ENCODE data around the gene TMEM145.
"Not testable (repeated sequence)": the region's sequence is repeated elsewhere in the genome, so short reads cannot be mapped to it uniquely, and the experiment has no call there.

The TMEM145 gene

DNA sequence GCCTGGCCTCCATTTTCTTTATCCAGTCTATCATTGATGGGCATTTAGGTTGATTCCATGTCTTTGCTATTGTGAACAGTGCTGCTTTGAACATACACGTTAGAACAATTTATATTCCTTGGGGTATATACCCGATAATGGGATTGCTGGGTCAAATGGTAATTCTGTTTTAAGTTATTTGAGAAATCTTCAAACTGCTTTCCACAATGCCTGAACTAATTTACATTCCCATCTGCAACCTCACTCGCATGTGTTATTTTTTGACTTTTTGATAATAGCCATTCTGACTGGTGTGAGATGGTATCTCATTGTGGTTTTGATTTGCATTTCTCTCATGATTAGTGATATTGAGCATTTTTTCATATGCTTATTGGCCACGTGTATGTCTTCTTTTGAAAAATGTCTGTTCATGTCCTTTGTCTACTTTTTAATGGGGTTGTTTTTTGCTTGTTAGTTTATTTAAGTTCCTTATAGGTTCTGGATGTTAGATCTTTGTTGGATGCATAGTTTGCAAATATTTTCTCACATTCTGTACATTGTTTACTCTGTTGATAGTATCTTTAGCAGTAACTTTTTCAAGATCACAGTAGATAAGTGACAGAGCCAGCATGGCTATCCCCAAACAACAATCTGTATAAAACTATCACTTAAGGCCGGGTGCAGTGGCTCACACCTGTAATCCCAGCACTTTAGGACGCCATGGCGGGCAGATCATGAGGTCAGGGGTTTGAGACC is 26.2 kb downstream of the TMEM145 start:
- not testable (repeated sequence) for DNase-seq

DNA sequence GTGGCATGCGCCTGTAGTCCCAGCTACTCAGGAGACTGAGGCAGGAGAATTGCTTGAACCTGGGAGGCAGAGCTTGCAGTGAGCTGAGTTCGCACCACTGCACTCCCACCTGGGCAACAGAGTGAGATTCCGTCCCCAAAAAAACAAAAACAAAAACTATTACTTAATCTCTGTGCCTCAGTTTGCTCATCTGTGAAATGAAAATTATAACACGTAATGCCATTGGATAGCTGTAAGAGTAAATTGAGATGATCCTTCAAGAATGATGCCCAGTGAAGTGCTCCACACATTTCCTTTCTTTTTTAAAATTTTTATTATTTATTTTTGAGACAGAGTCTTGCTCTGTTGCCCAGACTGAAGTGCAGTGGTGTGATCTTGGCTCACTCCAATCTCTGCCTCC is 26.8 kb downstream of the TMEM145 start:
- DNase-seq = not testable (repeated sequence)

DNA sequence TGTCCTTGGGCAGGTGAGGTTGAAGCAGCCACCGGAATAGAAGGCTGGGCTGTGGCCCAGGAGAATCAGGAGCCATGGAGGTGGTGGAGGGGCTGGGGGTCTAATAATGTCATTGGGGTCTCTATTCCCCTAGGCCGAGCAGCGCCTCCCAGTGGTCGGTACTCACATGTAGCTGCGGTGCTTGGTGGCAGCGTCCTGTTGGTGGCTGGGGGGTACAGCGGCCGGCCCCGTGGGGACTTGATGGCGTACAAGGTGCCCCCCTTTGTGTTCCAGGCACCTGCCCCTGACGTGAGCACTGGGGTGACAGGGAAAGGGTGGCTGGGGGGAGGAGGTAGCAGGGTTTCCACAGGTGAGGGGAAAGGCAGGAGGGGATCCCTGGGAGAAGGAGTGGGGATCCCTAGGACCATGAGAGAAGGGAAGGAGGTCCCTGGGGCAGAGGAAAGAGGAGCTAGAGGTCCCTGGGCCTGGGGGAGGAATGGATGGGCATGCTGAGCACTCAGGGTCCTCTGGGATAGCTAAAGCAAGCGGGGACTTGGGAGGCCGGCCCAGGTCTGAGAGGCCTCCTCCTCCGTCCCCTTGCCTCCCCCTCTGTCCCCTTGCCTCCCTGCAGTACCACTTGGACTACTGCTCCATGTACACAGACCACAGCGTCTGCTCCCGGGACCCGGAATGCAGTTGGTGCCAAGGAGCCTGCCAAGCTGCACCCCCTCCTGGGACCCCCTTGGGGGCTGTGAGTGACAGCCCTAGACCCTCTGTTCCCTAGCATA is 30.4 kb downstream of the TMEM145 start:
- DNase-seq = no peak

DNA sequence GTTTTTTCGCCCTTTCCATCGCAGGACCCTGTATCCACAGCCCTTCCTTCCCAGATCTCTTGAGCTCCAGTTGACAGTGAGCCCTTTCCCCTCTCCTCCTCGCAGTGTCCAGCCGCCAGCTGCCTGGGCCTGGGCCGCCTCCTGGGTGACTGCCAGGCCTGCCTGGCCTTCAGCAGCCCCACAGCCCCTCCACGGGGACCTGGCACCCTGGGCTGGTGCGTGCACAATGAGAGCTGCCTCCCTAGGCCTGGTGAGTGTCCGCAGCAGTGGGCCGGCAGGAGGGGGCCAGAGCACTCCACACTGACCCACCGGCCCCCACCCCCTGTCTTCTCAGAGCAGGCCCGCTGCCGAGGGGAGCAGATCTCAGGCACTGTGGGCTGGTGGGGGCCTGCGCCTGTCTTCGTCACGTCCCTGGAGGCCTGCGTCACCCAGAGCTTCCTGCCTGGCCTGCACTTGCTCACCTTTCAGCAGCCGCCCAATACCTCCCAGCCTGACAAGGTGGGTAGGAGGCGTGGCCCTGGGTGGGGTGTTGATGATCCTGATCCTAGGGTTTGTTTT is 31.3 kb downstream of the TMEM145 start:
- no peak for DNase-seq

DNA sequence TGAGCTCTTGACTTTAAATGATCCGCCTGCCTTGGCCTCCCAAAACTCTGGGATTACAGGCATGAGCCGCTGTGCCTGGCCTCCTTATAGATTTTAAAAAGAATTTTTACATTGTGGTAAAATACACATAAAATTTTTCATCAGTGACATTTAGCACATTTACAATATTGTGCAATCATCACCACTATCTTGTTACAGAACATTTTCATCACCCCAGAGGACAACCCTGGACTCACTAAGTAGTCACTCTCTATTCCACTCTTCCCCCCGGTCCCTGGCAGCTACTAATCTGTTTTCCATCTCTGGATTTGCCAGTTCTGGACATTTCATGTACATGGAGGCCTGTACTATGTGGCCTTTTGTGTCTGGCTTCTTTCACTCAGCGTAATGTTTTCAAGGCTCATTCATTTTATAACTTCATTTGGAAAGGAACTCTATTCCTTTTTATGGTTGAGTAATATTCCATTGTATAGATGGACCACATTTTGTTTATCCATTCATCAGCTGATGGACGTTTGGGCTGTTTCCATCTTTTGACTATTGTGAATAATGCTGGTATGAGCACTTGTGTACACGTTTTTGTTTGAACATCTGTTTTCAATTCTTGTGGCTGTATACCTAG is 32.2 kb downstream of the TMEM145 start:
- DNase-seq = no peak

DNA sequence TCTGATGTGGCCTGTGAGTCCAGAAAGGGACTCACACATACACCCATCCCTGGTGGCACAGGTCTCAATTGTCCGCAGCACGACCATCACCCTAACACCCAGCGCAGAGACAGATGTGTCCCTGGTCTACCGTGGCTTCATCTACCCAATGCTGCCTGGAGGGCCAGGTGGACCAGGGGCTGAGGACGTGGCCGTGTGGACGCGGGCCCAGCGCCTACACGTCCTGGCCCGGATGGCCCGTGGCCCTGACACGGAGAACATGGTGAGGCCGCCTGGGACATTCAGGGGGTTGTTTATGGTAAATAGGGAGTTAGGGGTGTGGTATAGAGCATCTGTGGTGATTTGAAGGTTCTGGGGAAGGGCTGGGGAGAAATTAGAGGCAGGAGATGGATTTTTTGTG is 35.1 kb downstream of the TMEM145 start:
- no peak for DNase-seq

DNA sequence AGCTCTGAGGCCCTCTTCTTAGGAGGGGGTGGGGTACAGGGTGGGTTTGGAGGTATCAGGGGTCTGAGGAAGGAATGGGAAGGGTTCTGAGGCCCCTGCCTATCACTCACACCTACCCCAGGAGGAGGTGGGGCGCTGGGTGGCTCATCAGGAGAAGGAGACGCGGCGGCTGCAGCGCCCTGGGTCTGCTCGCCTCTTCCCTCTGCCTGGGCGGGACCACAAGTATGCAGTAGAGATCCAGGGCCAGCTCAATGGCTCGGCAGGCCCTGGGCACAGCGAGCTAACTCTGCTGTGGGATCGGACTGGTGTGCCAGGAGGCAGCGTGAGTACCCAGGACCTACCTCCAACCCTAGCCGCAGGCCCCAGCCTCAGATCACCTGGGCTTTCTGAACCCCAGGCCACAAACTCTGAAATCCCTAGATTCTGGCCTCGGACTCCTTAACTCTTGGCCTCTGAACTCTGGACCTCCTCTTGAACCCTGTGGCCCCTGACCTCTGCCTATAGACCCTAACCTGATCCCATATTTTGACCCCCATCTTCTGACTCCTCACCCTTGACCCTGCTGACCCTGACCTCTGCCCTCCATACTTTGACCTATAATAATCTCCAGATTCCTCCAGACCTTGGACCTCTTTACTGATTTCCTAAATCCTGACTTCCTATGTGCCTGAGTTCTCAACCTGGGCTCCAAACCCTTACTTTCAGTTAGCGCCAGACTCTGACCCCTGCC is 36.4 kb downstream of the TMEM145 start:
- no peak for DNase-seq

DNA sequence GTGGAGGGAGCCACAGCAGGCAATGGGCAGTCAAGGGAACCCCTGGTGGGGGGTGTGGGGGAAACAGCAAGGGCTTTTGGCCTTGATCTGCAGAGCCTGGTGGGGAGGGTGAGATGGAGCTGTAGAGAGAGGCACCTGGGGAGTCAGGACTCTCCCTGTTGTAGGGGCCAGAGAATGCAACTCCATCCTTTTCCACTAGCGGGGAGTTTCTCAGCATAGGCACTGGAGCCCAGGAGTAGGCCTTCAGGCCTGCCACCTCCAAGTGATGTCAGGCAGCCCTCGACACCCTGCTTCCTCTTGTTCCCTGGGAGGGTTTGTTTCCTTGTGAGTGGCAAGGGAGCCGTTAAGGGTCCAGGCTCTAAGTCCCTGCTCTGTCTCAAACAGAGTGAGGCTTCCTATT is 37.3 kb downstream of the TMEM145 start:
- DNase-seq = no peak

DNA sequence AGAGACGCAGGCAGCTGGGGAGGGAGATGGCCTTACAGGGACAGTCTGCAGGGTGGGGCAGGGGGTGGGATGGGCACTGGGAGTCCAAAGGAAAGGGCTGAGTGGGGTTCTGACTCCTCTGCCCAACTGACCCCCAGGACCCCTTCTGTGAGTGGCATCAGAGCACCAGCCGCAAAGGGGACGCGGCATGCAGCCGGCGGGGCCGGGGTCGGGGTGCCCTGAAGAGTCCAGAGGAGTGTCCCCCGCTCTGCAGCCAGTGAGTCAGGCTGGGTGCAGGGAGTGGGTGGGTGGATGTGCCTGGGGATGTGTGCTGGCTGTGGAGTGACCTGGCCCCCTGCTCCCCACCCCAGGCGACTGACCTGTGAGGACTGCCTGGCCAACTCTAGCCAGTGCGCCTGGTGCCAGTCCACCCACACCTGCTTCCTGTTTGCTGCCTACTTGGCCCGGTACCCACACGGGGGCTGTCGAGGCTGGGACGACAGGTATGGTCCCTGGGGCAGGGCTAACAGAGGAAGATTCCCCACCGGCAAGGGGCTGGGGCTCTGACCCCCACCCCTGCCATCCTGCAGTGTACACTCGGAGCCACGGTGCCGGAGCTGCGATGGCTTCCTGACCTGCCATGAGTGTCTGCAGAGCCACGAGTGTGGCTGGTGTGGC is 38.1 kb downstream of the TMEM145 start:
- no peak for DNase-seq

DNA sequence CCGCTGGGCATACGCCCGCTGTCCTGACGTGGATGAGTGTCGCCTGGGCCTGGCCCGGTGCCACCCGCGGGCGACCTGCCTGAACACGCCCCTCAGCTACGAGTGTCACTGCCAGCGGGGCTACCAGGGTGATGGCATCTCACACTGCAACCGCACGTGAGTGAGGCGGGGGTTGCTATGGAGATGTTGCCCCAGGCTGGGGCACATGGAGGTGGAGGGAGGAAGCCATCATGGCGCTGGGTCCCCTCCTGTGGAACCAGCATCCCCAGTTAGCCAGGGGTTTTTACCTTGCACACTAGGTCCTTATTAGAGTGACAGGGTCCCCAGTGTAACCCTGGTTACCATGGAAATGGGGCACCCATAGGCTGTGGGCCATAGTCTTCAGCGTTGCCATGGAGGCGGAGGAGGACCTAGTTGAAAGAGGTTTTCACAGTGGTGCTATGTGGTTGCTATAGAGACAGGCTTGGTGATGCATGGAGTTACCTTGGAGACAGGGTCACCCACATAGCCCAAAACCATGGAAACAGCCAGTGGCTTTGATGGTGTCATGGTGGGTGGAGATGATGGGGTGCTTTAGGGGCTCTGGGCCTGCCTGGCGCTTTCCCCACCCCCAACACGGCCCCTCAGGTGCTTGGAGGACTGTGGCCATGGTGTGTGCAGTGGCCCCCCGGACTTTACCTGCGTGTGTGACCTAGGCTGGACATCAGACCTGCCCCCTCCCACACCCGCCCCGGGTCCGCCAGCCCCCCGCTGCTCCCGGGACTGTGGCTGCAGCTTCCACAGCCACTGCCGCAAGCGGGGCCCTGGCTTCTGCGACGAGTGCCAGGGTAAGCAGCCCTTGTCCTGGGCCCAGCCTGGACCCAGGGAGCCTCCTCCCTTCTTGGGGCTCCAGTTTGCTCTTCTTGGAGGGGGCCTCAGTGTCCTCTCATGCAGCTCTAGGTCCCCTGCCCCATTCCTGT is 39.5 kb downstream of the TMEM145 start:
- peak; percentile 77 for DNase-seq

DNA sequence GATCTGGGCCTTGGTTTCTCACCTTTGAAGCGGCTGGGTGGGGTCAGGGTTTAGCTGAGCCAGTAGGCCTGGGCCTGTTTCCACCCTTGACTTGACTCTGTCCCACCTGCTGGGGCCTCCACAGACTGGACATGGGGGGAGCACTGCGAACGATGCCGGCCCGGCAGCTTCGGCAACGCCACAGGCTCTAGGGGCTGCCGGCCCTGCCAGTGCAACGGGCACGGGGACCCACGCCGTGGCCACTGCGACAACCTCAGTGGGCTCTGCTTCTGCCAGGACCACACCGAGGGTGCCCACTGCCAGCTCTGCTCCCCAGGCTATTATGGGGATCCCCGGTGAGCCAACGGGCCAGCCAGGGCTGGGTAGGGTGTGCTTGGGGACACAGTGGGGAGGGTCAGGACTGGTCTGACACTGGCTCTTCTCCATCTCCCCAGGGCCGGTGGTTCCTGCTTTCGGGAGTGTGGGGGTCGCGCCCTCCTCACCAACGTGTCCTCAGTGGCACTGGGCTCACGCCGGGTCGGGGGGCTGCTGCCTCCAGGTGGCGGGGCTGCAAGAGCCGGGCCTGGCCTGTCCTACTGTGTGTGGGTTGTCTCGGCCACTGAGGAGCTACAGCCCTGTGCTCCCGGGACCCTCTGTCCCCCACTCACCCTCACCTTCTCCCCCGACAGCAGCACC is 40.4 kb downstream of the TMEM145 start:
- no peak for DNase-seq

DNA sequence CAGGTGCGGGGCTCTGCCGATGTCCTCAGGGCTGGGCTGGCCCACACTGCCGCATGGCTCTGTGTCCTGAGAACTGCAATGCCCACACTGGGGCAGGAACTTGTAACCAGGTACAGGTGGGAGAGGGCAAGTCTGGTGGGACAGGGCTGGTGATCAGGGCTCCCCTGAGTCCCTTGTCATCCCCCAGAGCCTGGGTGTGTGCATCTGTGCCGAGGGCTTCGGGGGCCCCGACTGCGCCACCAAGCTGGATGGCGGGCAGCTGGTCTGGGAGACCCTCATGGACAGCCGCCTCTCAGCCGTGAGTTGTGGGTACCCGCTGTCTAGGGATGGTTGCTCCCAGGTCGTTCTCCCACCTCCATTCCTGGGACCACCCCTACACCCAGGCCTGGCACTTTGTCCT is 42.8 kb downstream of the TMEM145 start:
- no peak for DNase-seq

DNA sequence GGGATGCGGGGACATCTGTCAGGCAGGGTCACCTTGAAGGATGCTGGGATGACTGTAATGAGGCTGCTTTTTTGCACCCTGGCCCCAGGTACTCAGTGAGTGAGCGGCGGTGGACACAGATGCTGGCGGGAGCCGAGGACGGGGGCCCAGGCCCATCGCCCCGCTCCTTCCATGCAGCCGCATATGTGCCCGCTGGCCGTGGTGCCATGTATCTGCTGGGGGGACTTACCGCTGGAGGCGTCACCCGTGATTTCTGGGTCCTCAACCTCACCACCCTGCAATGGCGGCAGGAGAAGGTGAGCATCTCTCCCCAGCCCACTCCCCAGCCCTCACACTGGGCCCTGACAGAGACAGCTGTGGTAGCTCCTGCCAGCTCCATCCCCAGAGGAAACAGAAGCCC is 43.6 kb downstream of the TMEM145 start:
- no peak for DNase-seq

DNA sequence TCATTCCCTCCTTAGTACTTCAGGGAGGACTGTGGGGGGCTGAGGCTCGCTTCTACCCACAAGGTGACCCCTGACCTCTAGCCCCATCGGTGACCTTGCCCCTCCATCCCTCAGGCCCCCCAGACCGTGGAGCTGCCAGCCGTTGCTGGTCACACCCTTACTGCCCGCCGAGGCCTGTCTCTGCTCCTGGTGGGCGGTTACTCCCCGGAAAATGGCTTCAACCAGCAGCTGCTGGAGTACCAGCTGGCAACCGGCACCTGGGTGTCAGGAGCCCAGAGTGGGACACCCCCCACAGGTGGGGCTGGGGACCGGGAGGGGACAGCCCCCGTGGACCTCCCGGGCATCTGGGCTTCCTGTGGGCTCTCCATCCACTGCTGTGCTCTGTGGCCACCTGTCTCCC is 44.2 kb downstream of the TMEM145 start:
- no peak for DNase-seq

DNA sequence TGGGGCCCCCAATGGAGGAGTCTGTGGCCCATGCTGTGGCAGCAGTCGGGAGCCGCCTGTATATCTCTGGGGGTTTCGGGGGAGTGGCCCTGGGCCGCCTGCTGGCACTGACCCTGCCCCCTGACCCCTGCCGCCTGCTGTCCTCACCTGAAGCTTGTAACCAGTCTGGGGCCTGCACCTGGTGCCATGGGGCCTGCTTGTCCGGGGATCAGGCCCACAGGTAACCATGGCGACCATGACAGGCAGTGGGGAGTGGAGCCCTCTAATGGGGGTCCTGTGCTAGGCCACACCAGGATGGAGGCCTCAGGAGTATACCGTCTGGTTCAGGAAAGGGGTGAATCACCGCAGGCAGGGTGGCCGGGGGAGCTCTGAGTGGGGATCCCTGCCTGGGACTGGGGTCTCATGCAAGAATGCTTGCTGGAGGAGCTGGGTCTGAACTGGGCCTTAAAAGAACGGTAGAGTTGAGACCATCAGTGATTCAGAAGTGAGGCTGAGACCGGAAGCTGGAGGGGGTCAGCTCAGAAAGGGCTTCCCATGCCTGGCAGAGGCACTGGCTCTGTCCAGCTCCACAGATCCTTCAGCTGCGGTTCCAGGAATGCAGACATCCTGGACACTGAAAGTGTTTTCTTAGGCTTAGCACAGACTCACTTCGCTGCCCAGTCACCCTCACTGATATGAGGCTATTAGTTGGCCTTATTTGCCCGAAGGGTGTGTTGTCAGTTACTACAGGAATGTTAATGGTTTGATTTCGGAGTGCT is 47.9 kb downstream of the TMEM145 start:
- no peak for DNase-seq

DNA sequence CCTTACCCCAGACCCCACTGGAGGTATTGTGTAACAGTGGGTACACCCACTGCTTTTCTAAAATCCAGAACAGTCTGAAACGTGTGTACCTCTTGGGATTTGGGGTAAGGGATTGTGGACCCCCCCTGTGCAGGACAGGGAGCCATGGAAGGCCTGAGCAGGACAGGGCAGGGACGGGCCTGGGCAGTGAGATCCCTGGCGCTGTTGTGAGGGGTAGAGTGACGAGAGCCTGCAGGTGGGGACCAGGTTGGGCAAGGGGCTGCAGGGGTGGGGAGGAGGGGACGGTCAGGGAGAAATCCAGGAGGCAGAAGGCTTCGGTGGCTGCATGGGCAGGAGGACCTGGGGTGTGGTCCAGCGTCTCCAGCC is 48.4 kb downstream of the TMEM145 start:
- DNase-seq = no peak

DNA sequence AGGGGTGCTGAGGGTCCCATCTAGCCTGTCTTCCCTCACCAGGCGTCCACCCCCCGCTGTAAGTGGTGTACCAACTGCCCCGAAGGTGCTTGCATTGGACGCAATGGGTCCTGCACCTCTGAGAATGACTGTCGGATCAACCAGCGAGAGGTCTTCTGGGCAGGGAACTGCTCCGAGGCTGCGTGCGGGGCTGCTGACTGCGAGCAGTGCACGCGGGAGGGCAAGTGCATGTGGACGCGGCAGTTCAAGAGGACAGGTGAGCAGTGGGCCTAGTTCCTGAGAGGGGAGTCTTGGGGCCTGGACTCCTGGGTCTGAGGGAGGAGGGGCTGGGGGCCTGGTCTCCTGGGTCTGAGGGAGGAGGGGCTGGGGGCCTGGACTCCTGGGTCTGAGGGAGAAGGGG is 49.2 kb downstream of the TMEM145 start:
- DNase-seq = no peak

DNA sequence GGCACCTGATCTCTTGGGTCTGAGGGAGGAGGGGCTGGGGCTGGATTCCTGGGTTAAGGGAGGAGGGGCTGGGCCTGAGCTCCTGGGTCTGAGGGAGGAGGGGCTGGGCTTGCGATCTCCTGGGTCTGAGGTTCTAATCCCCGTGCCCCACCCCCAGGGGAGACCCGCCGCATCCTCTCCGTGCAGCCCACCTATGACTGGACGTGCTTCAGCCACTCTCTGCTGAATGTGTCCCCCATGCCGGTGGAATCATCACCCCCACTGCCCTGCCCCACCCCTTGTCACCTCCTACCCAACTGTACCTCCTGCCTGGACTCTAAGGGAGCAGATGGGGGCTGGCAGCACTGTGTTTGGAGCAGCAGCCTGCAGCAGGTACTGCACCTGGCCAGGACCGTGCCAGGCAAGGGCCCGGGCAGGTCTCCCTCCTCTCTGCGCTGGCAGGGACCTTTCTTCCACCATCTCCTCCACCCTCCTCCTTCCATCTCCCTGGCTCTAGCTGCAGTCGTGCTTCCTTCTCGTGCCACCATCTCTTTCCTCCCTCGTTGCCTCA is 49.9 kb downstream of the TMEM145 start:
- DNase-seq = no peak

DNA sequence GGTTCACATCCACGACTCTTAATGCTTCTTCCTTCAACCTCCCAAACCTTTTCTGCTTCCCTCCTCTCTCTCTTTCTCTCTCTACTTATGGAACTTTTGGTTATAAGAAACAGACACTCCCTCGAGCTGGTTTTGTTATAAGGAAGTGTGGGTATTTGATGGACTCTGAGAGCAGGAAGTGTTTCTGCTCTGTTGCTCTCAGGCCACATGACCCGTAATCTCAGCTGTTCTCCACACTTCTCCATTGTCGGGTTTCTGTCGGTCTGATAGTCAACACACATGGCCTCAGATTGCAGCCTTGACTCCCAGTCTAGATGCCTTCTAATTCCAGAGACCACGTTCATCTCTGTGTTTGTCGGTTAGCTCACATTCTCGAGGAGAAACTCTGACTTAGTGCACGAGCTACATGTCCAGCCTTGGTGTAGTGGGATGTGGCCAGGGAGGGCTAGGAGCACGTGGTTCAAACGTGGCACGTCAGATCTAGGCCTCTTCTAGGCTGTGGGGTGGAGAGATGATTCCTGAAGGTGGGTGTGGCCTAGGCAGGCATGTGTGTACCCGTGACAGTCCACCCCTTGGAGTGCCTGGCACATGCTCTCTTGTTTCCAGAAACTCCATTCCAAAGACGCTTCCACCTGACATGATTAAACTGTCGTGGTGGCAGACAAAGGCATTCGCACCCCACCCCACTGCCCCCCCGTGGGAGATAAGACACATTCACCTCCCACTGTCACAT is 50.7 kb downstream of the TMEM145 start:
- DNase-seq = no peak
